Activated CD8-positive, alpha-beta memory T cell treated with anti-CD3 and anti-CD28 coated beads, Interleukin-2, amount 10 ng/mL, durations not matched to agents 7 days and 5 days (primary cell): ENCODE results near the gene TMCC3. TPM values are rescaled to one million over a fixed set of nuclear protein-coding genes. Genes with fewer than 3 reads are reported as not detected.
A peak's percentile ranks its signal among the peaks of the same experiment; 100 is the strongest.

Source experiments
- ATAC-seq: fragments of 150-1000 bp; cut with Tn5 transposase; one replicate; pipeline ENCODE4 v1.10.0; 2021; ENCODE audit warnings: moderate library complexity
- CTCF ChIA-PET: fragments of 350-600 bp; sonication (Branson Sonifier 250); formaldehyde crosslinking; loops from one replicate; lab custom pipeline; 2021; ENCODE audit warnings: antibody characterized with exemption; lab: Charles Lee
- DNase-seq: peaks from one replicate; pipeline ENCODE4 v3.0.0-alpha.2; 2020
- H3K27ac Mint-ChIP-seq: one replicate; pipeline ENCODE4 v1.8.0; 2021; ENCODE audit warnings: mild to moderate bottlenecking, mixed read lengths
- H3K27me3 Mint-ChIP-seq: one replicate; pipeline ENCODE4 v1.8.0; 2021; ENCODE audit warnings: mixed read lengths
- H3K36me3 Mint-ChIP-seq: one replicate; pipeline ENCODE4 v1.8.0; 2021; ENCODE audit warnings: mild to moderate bottlenecking, mixed read lengths
- H3K4me1 Mint-ChIP-seq: one replicate; pipeline ENCODE4 v1.8.0; 2021; ENCODE audit warnings: mixed read lengths
- H3K4me3 Mint-ChIP-seq: one replicate; pipeline ENCODE4 v1.8.0; 2021; ENCODE audit warnings: mild to moderate bottlenecking, moderate library complexity, mixed read lengths
- H3K9me3 Mint-ChIP-seq: one replicate; pipeline ENCODE4 v1.8.0; 2022; ENCODE audit warnings: low read depth, mixed read lengths
- total RNA-seq, 2 experiments: library from RNA; stranded (reverse); gene quantifications; one replicate each; pipeline ENCODE4 v1.2.3, GENCODE V29; 2021

The TMCC3 gene
- total RNA-seq, 2 experiments from 2014 or later: 0.29 to 0.33 TPM

- Mint-ChIP-seq H3K27me3 (peaks cover 63% of the 10 kb centered on the region), H3K9me3 (no peaks in the 10 kb centered on the region), H3K36me3 (peaks cover 6% of the 10 kb centered on the region), H3K4me1 (peaks cover 24% of the 10 kb centered on the region), H3K4me3 (no peak overlapping the region), H3K27ac (no peak overlapping the region)
- no peak for DNase-seq
- no peak for ATAC-seq
- CTCF ChIA-PET: interaction anchor here (1.6 kb wide), 1 partner anchor 17 kb away, joined by 4 read pairs; no protein-coding TSS in a partner anchor
These were observed 11.8 kb downstream of the TMCC3 start for GRCh38 chr12:94638521-94638920.

- Mint-ChIP-seq H3K9me3 (no peaks in the 10 kb centered on the region), H3K4me3 (no peak overlapping the region), H3K27me3 (peaks cover 58% of the 10 kb centered on the region), H3K27ac (no peak overlapping the region), H3K36me3 (peaks cover 6% of the 10 kb centered on the region), H3K4me1 (peaks cover 19% of the 10 kb centered on the region)
- CTCF ChIA-PET: interaction anchor here (1.6 kb wide), 1 partner anchor 16 kb away, joined by 4 read pairs; no protein-coding TSS in a partner anchor
- DNase-seq (no peak), ATAC-seq (no peak)
These were observed 12.8 kb downstream of the TMCC3 start for GRCh38 chr12:94637390-94638113.

- DNase-seq (no peak), ATAC-seq (no peak)
- Mint-ChIP-seq H3K4me3 (no peak overlapping the region), H3K9me3 (no peaks in the 10 kb centered on the region), H3K4me1 (peaks cover 19% of the 10 kb centered on the region), H3K27ac (no peak overlapping the region), H3K27me3 (peaks cover 51% of the 10 kb centered on the region), H3K36me3 (peaks cover 6% of the 10 kb centered on the region)
- CTCF ChIA-PET: no interaction called here
These were observed 13.8 kb downstream of the TMCC3 start for GRCh38 chr12:94636462-94637085.

- Mint-ChIP-seq H3K9me3 (no peaks in the 10 kb centered on the region), H3K27me3 (peaks cover 44% of the 10 kb centered on the region), H3K27ac (no peak overlapping the region), H3K36me3 (peaks cover 4% of the 10 kb centered on the region), H3K4me1 (peaks cover under 1% of the 10 kb centered on the region), H3K4me3 (no peak overlapping the region)
- no peak for ATAC-seq
- DNase-seq: no peak
- CTCF ChIA-PET: no interaction called here
These were observed 15.6 kb downstream of the TMCC3 start for GRCh38 chr12:94634717-94635116.

GRCh38 chr12:94633401-94633800 is 17.0 kb downstream of the TMCC3 start:
- no peak for DNase-seq
- no peak overlapping the region for H3K27ac Mint-ChIP-seq
- H3K36me3 Mint-ChIP-seq: no peaks in the 10 kb centered on the region
- ATAC-seq: no peak
- no peaks in the 10 kb centered on the region for H3K9me3 Mint-ChIP-seq
- peaks cover 35% of the 10 kb centered on the region for H3K27me3 Mint-ChIP-seq
- H3K4me1 Mint-ChIP-seq: no peaks in the 10 kb centered on the region
- CTCF ChIA-PET: no interaction called here
- H3K4me3 Mint-ChIP-seq: no peak overlapping the region

DNA sequence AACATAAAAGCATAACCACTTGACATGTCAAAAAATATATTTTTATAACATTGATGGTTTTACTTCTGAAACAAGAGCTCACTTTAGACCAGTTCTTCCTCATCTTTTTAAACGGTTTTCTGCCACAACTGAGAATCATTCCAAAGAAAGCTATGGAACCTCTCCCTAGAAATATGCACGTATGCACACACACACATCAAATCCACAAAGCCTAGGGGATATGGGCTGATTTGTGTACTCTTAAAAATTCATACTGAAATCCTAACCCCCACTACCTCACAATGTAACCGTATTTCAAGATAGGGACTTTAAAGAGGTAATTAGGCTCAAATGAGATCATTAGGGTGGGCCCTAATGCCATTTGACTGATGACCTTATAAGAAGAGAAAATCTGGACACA is 19.3 kb downstream of the TMCC3 start:
- Mint-ChIP-seq H3K27ac (no peak overlapping the region), H3K36me3 (no peaks in the 10 kb centered on the region), H3K27me3 (peaks cover 15% of the 10 kb centered on the region), H3K9me3 (no peaks in the 10 kb centered on the region), H3K4me1 (no peaks in the 10 kb centered on the region), H3K4me3 (no peak overlapping the region)
- ATAC-seq: no peak
- CTCF ChIA-PET: interaction anchor here (1.2 kb wide), 1 partner anchor 13 kb away, joined by 3 read pairs; no protein-coding TSS in a partner anchor
- no peak for DNase-seq

DNA sequence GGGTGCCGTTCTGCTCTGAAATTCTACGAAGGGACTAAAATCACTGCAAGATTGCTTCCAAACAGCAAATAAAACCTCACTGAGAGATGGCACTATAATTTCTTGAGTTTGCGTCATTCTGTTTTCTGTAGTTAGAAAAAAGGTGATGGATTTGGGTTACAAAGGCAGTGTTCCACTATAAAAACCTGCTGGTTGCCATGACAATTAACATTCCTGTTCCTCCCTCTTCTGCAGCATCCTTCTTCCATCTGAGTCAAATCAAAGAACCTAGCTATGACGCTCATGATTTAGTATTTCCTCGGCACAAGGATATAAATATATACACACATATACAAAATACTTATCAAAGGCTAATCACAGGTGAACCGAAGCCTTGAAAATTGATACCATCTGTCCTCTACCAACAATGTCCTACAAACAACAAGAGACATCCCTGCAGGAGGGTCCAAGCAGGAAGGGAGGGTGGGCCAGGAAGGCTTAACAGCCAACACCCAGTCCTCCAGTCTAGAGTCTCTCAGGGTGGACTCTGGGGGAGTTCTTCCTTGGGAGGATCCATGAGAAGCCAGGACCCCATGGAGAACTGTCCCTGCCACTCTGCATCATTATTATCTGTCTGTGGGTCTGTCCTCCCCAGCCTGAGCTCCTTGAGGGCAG is 21.4 kb downstream of the TMCC3 start:
- peaks cover 6% of the 10 kb centered on the region for H3K27me3 Mint-ChIP-seq
- ATAC-seq: no peak
- no peaks in the 10 kb centered on the region for H3K9me3 Mint-ChIP-seq
- CTCF ChIA-PET: no interaction called here
- no peak for DNase-seq
- H3K36me3 Mint-ChIP-seq: peaks cover 5% of the 10 kb centered on the region
- no peak overlapping the region for H3K4me3 Mint-ChIP-seq
- H3K27ac Mint-ChIP-seq: no peak overlapping the region
- H3K4me1 Mint-ChIP-seq: no peaks in the 10 kb centered on the region

DNA sequence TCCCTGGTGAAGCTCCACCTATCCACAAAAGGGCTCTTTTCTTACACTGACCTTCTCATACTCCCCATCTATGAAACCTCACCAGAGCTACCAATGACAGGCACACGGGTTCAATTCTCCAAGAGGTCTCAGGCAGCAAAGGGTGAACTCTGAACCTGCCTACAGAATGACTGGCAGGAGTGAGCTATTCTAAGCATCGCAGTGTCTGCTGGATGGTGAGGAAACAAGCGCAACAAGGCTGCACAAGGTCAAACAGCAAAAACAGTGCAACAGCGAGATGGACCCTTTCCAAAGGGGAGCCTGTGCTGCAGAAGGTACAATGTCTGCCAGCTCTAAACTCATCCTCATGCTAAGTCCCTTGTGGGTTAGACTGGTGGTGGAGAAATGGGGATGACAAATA is 22.0 kb downstream of the TMCC3 start:
- no peak overlapping the region for H3K4me3 Mint-ChIP-seq
- H3K4me1 Mint-ChIP-seq: peaks cover 3% of the 10 kb centered on the region
- peaks cover 4% of the 10 kb centered on the region for H3K27me3 Mint-ChIP-seq
- H3K9me3 Mint-ChIP-seq: no peaks in the 10 kb centered on the region
- H3K27ac Mint-ChIP-seq: no peak overlapping the region
- ATAC-seq (no peak), DNase-seq (no peak)
- CTCF ChIA-PET: no interaction called here
- H3K36me3 Mint-ChIP-seq: peaks cover 5% of the 10 kb centered on the region

DNA sequence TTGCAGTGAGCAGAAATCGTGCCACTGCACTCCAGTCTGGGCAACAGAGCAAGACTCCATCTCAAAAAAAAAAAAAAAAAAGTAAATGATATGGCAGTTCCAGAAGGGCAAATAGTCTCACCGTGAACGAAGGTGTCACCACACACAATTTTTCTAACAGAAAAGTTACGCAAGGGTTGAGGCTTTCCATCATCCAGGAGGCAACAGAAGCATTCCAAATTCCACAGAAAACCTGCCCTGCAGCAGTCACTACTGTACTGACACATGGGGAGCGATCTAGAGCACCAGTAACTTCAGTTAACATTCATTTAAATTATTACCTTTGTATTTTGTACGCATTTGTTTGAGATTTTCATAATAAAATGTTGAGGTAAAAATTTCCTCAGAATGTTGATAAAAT is 24.8 kb downstream of the TMCC3 start:
- no peak for ATAC-seq
- Mint-ChIP-seq H3K36me3 (peaks cover 5% of the 10 kb centered on the region), H3K27ac (no peak overlapping the region), H3K9me3 (no peaks in the 10 kb centered on the region), H3K4me3 (no peak overlapping the region), H3K27me3 (no peaks in the 10 kb centered on the region), H3K4me1 (peaks cover 21% of the 10 kb centered on the region)
- CTCF ChIA-PET: no interaction called here
- DNase-seq: no peak

GRCh38 chr12:94623161-94623920 is 27.0 kb downstream of the TMCC3 start:
- CTCF ChIA-PET: interaction anchor here (0.7 to 1.8 kb wide), 4 partner anchors 9 to 1431 kb away, joined by 3 to 10 read pairs (median 4); no protein-coding TSS in a partner anchor
- H3K36me3 Mint-ChIP-seq: peaks cover 5% of the 10 kb centered on the region
- no peaks in the 10 kb centered on the region for H3K27me3 Mint-ChIP-seq
- H3K9me3 Mint-ChIP-seq: no peaks in the 10 kb centered on the region
- no peak overlapping the region for H3K27ac Mint-ChIP-seq
- H3K4me3 Mint-ChIP-seq: no peak overlapping the region
- DNase-seq: no peak
- no peak for ATAC-seq
- peaks cover 28% of the 10 kb centered on the region for H3K4me1 Mint-ChIP-seq

DNA sequence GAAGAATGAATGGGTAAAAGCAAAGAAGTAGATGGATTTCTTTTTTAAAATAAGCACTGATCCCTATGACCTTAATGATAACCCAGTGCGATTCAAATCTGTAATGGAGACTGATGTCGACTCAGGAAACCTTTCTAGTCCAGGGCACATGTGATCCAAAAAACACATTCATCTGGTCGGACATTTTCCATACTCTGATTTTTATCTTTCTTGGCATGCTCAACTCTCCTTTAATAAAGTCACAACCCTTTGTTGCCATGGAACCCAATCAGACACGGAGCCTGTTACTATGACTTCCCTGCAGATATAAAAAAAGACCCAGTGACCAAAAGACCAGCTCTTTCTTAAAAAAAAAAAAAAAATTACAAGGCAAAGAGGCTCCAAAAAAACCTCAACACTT is 27.9 kb downstream of the TMCC3 start:
- ATAC-seq: no peak
- Mint-ChIP-seq H3K27me3 (no peaks in the 10 kb centered on the region), H3K9me3 (no peaks in the 10 kb centered on the region), H3K4me1 (peaks cover 28% of the 10 kb centered on the region), H3K36me3 (peaks cover 5% of the 10 kb centered on the region), H3K4me3 (no peak overlapping the region), H3K27ac (peak overlapping the region; percentile 79)
- CTCF ChIA-PET: interaction anchor here (0.5 to 1.8 kb wide), 5 partner anchors 8 to 1431 kb away, joined by 3 to 10 read pairs (median 3); no protein-coding TSS in a partner anchor
- DNase-seq: no peak

DNA sequence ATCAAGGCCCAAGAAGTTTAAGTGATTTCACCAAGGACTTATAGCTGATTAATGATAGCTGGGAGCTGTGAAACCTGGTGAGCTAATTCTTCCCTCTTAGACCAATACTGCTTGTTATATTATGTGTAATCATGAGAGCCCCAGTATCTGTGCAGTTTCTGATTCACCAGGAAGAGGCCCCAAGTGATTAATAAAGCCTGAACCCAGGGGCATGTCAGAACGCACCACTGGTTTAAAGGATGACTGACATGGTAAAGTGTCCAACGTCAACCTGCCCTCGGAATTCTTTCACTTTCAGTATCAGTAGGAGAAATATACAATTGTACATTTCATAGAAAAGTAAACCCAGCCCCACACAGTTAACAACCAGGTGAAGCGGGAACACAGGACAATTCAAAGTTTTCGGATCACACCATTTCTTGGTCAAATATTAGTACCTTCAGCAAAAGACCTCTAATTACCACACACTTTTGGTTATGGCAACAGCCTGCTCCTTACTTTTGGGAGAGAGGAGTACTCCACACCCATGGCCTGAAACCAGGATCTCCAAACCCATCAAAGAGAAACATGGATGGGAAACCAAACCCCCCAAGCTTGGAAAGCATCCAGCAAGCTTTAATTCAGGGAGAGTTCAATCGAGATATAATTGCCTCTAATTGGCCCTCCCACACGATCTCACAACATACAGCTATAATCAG is 28.5 kb downstream of the TMCC3 start:
- Mint-ChIP-seq H3K4me3 (peak overlapping the region; percentile 51), H3K27ac (peak overlapping the region; percentile 79)

More for the DNA sequence above, 28.5 kb downstream of the TMCC3 start:
- Mint-ChIP-seq H3K27me3 (no peaks in the 10 kb centered on the region), H3K36me3 (peaks cover 5% of the 10 kb centered on the region), H3K4me1 (peaks cover 28% of the 10 kb centered on the region), H3K9me3 (no peaks in the 10 kb centered on the region)
- ATAC-seq: peak; percentile 99
- peak; percentile 79 for DNase-seq
- CTCF ChIA-PET: interaction anchor here (0.5 to 1.8 kb wide), 5 partner anchors 16 to 242 kb away, joined by 3 to 10 read pairs (median 3); no protein-coding TSS in a partner anchor
